ENCODE results near the gene MIDN. TPM values are rescaled to one million over a fixed set of nuclear protein-coding genes. Genes with fewer than 3 reads are reported as not detected.

MIDN gene
- total and polyA plus RNA-seq, 2 donors (not counting 3 experiments of a cell fraction or from before 2014, with no cell fraction given): 20.0 to 85.9 TPM

DNA sequence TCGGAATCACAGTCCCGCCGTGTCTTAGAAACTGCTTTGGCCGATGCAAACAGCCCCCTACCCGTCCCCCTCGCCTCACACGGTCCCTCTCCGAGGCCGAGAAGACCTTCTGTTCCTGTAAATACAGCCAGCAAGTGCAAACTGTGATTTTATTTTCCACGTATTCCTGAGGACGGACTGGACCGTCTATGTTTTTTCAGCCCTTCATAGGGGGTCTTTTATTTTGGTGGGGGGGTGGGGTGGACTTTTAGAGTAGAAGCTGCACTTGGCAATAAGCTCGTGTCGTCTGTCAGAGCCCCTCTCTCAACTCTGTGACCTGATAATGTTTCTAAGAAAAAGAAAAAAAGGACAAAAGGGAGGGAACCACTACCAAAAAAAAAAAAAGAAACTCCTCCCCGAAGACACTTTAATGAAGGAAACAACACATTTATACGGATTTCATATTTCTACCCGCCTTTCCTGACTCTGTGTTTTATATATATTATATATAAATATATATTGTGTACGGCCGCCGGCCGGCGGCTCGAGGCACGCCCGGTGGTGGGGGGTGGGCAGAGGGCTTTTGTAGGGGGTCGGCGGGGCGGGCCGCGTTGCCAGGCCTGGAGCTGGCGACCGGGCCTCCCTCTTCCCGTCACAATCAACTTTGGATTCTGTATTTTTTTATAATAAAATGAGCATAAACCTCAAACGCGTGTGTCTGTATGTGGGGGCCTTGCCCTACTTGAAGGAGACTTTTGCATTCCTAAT lies 52.5 kb downstream of the MIDN start:
- intact Hi-C loops (cut with micrococcal nuclease): no loop called here
- dilution Hi-C loops (cut with MboI; ENCODE audit: extremely low pct_ligation_motif_present, low sequenced_read_pairs): no loop called here
- Histone ChIP-seq H3K27me3 (ENCODE audit: control insufficient read depth in 2 of 2, insufficient read depth in 2 of 2, low read length in 2 of 2) (no peaks in the 10 kb centered on the region), H3K27ac (ENCODE audit: insufficient read depth, low read depth, low read length) (no peak overlapping the region), H4K20me1 (replicated peaks; ENCODE audit: control insufficient read depth, extremely low read depth, insufficient read depth, low read length) (no peaks in the 10 kb centered on the region), H3K9me1 (replicated peaks; ENCODE audit: control insufficient read depth, extremely low read depth, insufficient read depth, low read length) (no peaks in the 10 kb centered on the region), H2AFZ (ENCODE audit: low read depth, low read length) (no peak overlapping the region), H3K4me2 (ENCODE audit: insufficient read depth, low read length) (no peak overlapping the region), H3K4me3 (replicated peaks in 1 of 3; ENCODE audit: insufficient read depth in 1 of 3, low read depth in 1 of 3, low read length in 3 of 3) (no peak overlapping the region), H3K36me3 (ENCODE audit: control insufficient read depth in 2 of 2, extremely low read depth in 1 of 2, insufficient read depth in 2 of 2, low read length in 2 of 2) (no peaks in the 10 kb centered on the region), H3K9ac (replicated peaks; ENCODE audit: extremely low read depth, insufficient read depth, low read length) (no peak overlapping the region), H3K4me1 (ENCODE audit: control insufficient read depth, extremely low read depth, insufficient read depth, low read length) (no peaks in the 10 kb centered on the region), H3K9me3 (replicated peaks; ENCODE audit: control insufficient read depth, insufficient read depth, low read length) (no peaks in the 10 kb centered on the region), H3K79me2 (ENCODE audit: control insufficient read depth, insufficient read depth, low read length) (no peaks in the 10 kb centered on the region)
- ChIA-PET POLR2A (no interaction called here), CTCF (interaction anchor here (1.2 kb wide), 1 partner anchor 15 kb away, joined by 3 read pairs; no protein-coding TSS in a partner anchor)
- no peak for FAIRE-seq
- DNase-seq (ENCODE audit: low read depth, low spot score): no peak
- TF ChIP-seq MAX (IDR thresholded peaks at IDR 0.05; ENCODE audit: insufficient read depth, insufficient read length): no peak
- TF ChIP-seq GATA2 (IDR thresholded peaks at IDR 0.05; ENCODE audit: insufficient read depth, insufficient read length, low read depth, low read length): no peak
- TF ChIP-seq EZH2 (IDR thresholded peaks at IDR 0.05; ENCODE audit: borderline replicate concordance, low read depth, low read length, severe bottlenecking): no peak
- no peak for TF ChIP-seq POLR2A (IDR thresholded peaks at IDR 0.05; ENCODE audit: low read depth, low read length)
- TF ChIP-seq POLR2AphosphoS5 (IDR thresholded peaks at IDR 0.05; ENCODE audit: insufficient read depth, low read depth, low read length): no peak
- TF ChIP-seq, protein P1, sequence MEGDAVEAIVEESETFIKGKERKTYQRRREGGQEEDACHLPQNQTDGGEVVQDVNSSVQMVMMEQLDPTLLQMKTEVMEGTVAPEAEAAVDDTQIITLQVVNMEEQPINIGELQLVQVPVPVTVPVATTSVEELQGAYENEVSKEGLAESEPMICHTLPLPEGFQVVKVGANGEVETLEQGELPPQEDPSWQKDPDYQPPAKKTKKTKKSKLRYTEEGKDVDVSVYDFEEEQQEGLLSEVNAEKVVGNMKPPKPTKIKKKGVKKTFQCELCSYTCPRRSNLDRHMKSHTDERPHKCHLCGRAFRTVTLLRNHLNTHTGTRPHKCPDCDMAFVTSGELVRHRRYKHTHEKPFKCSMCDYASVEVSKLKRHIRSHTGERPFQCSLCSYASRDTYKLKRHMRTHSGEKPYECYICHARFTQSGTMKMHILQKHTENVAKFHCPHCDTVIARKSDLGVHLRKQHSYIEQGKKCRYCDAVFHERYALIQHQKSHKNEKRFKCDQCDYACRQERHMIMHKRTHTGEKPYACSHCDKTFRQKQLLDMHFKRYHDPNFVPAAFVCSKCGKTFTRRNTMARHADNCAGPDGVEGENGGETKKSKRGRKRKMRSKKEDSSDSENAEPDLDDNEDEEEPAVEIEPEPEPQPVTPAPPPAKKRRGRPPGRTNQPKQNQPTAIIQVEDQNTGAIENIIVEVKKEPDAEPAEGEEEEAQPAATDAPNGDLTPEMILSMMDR (IDR thresholded peaks at IDR 0.05; ENCODE audit: extremely low read depth in 1 of 2, insufficient read depth in 1 of 2, low read depth in 1 of 2, low read length in 2 of 2): no peak
- TF ChIP-seq JUN (IDR thresholded peaks at IDR 0.05; ENCODE audit: borderline replicate concordance, insufficient read depth, insufficient read length, low read depth): no peak
- no peak for TF ChIP-seq MYC (IDR thresholded peaks at IDR 0.05; ENCODE audit: low read depth, low read length)
- no peak for TF ChIP-seq FOS (IDR thresholded peaks at IDR 0.05; ENCODE audit: borderline replicate concordance, insufficient read depth, low read length)
- no TSS peak for BruUV-seq (replicated peaks)

All from endothelial cell of umbilical vein (primary cell).